Psoas muscle (tissue), 8 donors: ENCODE data around the gene PIGH. TPM values are rescaled to one million over a fixed set of nuclear protein-coding genes. Genes with fewer than 3 reads are reported as not detected.

Experiments
- ATAC-seq, 4 donors: fragments of 200-7000 bp; cut with Tn5 transposase; one replicate each; pipeline ENCODE4 v1.9.1; 2020; ENCODE audit warnings: moderate library complexity in 3 of 4, mild to moderate bottlenecking in 2 of 4
- DNase-seq, 2 donors: peaks; one replicate each; pipeline ENCODE4 v3.0.0-alpha.2; 2020
- H3K27ac ChIP-seq: fragments of 200-600 bp; one replicate; pipeline ENCODE4 v1.8.0; 2022
- H3K27me3 ChIP-seq, 3 donors: fragments of 200-600 bp in 1 of 3; one replicate each; pipeline versions ENCODE4 v1.6.1 to v1.8.0; 2013 to 2022; ENCODE audit warnings: low read length in 2 of 3, mild to moderate bottlenecking in 2 of 3, moderate library complexity in 1 of 3; ENCODE audit not compliant: insufficient read depth in 3 of 3
- H3K36me3 ChIP-seq, 2 donors: fragments of 200-600 bp in 1 of 2; one replicate each; pipeline versions ENCODE4 v1.6.1 to v1.8.0; 2013 to 2022; ENCODE audit warnings: low read depth in 1 of 2, mild to moderate bottlenecking in 1 of 2, moderate library complexity in 1 of 2; ENCODE audit not compliant: insufficient read depth in 1 of 2
- H3K4me1 ChIP-seq: fragments of 200-600 bp; one replicate; pipeline ENCODE4 v1.8.0; 2022
- H3K4me3 ChIP-seq: fragments of 200-600 bp; one replicate; pipeline ENCODE4 v1.8.0; 2022; ENCODE audit warnings: mild to moderate bottlenecking
- H3K9me3 ChIP-seq: fragments of 200-600 bp; one replicate; pipeline ENCODE4 v1.8.0; 2022
- WGBS, 3 donors: extraction: QIAGEN DNeasy Blood & Tissue Kit; methylation state at CpG; one replicate each; pipeline versions ENCODE4 v1.1.6 to v1.1.7; 2013; 5-methylcytosine and 5-hydroxymethylcytosine counted together
- intact Hi-C, 2 donors: fragments of 100-400 bp; cut with DNase I; formaldehyde crosslinking; loops; one replicate each; pipeline versions ENCODE4 v1.11.0 to v1.14.2; 2022
- polyA plus RNA-seq, 3 donors: library from polyadenylated mRNA; stranded (reverse); fragments of 200-250 nt; gene quantifications; one replicate each; pipeline ENCODE4 v1.2.3, GENCODE V29; 2013
- total RNA-seq, 4 donors: library from RNA; stranded (reverse); fragmentation: NEBNext Ultra II Directional in 2 of 4; extraction: Animal tissue kit (Norgen Biotek cat#: 25700) in 2 of 4; gene quantifications; one replicate each; pipeline versions ENCODE4 v1.2.1 to v1.2.4, GENCODE V29; 2021 to 2023
- TF ChIP-seq, protein P1 (sequence below): fragments of 200-600 bp; IDR thresholded peaks from one replicate; pipeline ENCODE4 v1.8.0; 2022; ENCODE audit warnings: antibody characterized with exemption
- donor health status: healthy with polysubstance abuse.
- donor health status: DM: no; HTN: no; CAD: no; lungs with moderate emphysema.
- donor health status: Bipolar disorder and iron deficiency.
- donor health status: healthy.
- donor health status: DM: yes; HTN: yes; CAD: no.
- donor health status: DM: no; HTN: no; CAD: no.
- donor health status: DM: no; HTN: no; CAD: no.
- donor health status: DM: yes; HTN: yes; CAD: no.

The PIGH gene
- total and polyA plus RNA-seq, 7 donors = 12.3 to 50.6 (median 25.2) TPM

DNA sequence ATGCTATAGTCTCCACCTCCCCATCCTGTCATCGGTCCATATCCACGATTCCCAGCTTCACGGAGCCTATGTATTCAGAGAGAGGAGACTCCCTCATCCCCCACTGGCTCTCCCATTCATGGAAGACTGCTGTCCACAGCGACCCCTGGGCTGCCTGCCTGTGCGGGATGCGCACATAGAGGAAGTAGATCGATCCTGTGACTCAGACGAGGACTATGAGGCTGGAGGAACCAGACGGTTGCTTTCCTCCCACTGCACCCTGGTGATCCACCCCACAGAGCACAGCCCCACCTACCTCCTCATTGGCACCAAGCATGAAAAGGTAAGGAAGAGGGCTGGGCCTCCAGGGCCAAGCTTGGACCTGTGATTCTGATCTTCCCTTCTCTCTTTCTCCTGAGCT, 24.4 kb downstream of the PIGH start:
- Histone ChIP-seq H3K4me3 (no peak overlapping the region), H3K4me1 (no peaks in the 10 kb centered on the region), H3K27me3 (no peaks in the 10 kb centered on the region), H3K9me3 (no peaks in the 10 kb centered on the region), H3K36me3 (peaks cover 0 to 18% of the 10 kb centered on the region in 2 donors), H3K27ac (no peak overlapping the region)
- ATAC-seq (no peak), DNase-seq (no peak)
- 78 to 86% (median 83%) methylated on average over 9 of the region's 9 CpGs for whole genome bisulfite sequencing, 3 donors
- intact Hi-C loops = no loop called here
- TF ChIP-seq, protein P1, sequence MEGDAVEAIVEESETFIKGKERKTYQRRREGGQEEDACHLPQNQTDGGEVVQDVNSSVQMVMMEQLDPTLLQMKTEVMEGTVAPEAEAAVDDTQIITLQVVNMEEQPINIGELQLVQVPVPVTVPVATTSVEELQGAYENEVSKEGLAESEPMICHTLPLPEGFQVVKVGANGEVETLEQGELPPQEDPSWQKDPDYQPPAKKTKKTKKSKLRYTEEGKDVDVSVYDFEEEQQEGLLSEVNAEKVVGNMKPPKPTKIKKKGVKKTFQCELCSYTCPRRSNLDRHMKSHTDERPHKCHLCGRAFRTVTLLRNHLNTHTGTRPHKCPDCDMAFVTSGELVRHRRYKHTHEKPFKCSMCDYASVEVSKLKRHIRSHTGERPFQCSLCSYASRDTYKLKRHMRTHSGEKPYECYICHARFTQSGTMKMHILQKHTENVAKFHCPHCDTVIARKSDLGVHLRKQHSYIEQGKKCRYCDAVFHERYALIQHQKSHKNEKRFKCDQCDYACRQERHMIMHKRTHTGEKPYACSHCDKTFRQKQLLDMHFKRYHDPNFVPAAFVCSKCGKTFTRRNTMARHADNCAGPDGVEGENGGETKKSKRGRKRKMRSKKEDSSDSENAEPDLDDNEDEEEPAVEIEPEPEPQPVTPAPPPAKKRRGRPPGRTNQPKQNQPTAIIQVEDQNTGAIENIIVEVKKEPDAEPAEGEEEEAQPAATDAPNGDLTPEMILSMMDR = no peak

DNA sequence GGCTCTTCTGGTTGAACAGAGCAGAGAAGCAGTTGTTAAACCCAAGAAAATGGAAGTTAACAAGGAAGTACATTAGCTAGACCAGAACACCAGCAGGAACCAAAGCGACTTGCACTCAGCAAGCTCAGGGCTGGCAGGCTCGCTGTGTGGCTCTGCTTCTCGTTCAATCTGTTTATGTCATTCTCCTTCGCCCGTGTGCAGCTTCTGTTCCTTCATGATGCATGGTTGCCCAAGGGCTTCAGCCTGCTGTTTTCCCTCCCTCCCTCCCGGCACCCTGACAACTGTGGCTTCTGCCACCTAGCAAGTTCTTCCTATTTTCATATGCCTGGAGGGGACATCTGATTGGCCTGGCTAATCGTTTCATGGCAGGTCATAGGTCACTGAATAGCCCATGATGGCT, 25.3 kb downstream of the PIGH start:
- no peak overlapping the region for H3K4me3 ChIP-seq
- H3K27ac ChIP-seq = no peak overlapping the region
- H3K27me3 ChIP-seq = no peaks in the 10 kb centered on the region
- no peak for DNase-seq
- TF ChIP-seq, protein P1 = no peak
- no peaks in the 10 kb centered on the region for H3K4me1 ChIP-seq
- WGBS, 3 donors = 83 to 90% (median 89%) methylated on average over 7 of the region's 7 CpGs
- intact Hi-C loops = no loop called here
- no peak for ATAC-seq
- H3K9me3 ChIP-seq = no peaks in the 10 kb centered on the region
- H3K36me3 ChIP-seq = peaks cover 0 to 18% of the 10 kb centered on the region in 2 donors

DNA sequence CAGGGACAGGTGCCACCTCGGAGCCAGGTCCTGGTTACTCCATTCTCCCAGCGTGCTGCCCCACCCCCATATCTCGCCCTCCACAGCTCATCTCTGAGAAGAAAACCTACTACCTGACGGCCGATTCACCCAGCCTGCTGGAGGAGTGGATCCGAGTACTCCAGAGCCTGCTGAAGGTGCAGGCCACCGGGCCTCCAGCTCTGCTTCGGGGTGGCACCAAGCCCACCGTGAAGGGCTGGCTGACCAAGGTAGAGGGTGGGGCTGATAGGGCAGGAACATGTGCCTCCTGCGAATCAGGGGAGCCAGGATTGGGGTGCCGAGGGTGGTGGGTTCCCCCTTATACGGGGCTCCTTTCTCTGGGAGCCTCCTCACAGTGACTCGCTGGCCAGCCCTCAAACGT, 25.9 kb downstream of the PIGH start:
- Histone ChIP-seq H3K36me3 (peaks cover 0 to 12% of the 10 kb centered on the region in 2 donors), H3K4me3 (no peak overlapping the region), H3K27ac (no peak overlapping the region), H3K27me3 (no peaks in the 10 kb centered on the region), H3K4me1 (no peaks in the 10 kb centered on the region), H3K9me3 (no peaks in the 10 kb centered on the region)
- no peak for DNase-seq
- WGBS, 3 donors = 90 to 95% (median 91%) methylated on average over 13 to 14 of the region's 14 CpGs
- TF ChIP-seq, protein P1 = no peak
- intact Hi-C loops = no loop called here
- ATAC-seq = no peak

DNA sequence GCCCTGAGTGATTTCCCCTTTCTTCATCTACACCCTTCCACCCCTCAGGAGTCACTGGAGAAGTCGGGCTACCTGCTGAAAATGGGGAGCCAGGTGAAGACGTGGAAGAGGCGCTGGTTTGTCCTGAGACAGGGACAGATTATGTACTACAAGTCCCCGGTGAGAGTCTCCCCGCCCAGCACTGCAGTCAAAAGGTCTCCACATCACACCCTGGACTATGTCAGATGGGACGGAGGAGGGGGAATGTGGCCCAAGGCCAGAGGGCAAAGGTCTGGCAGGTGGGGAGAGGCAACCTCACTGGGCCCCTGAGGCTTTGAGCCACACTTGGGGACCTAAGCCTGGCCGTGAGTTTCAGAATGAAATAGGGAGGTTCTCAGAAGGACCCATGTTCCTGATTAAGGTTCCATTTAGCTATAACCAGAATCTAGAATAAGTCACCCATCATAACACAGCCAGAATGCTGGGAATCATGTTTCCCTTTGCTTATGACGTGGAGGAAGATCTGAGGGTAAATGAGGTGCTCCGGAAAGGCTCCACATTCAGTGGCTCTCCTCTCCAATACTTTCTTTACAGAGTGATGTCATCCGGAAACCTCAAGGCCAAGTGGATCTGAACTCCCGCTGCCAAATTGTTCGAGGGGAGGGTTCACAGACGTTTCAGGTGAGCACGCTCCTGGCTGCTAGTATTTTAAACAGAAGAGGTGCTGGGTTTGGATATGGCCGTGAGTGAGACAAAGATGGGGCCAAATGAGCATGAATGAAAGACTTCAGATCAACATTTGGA, 26.6 kb downstream of the PIGH start:
- intact Hi-C loops = no loop called here
- DNase-seq = no peak
- Histone ChIP-seq H3K36me3 (peaks cover 0 to 8% of the 10 kb centered on the region in 2 donors), H3K27ac (no peak overlapping the region), H3K4me1 (no peaks in the 10 kb centered on the region), H3K4me3 (no peak overlapping the region), H3K9me3 (no peaks in the 10 kb centered on the region), H3K27me3 (no peaks in the 10 kb centered on the region)
- TF ChIP-seq, protein P1 = no peak
- WGBS, 3 donors = 80 to 90% (median 85%) methylated on average over 15 of the region's 15 CpGs
- no peak for ATAC-seq
